22Rv1 (cell line): ENCODE data around the gene LOXL3.

ENCODE experiments used
- ZFX ChIP-seq: fragments of 450-650 bp; IDR thresholded peaks from 2 replicates; pipeline ENCODE4 v1.6.1; 2017; ENCODE audit warnings: antibody characterized with exemption, borderline replicate concordance
- TF ChIP-seq, protein P1 (sequence below): fragments of 450-650 bp; IDR thresholded peaks from 2 replicates; pipeline ENCODE4 v1.5.1; 2017; ENCODE audit warnings: mild to moderate bottlenecking

DNA sequence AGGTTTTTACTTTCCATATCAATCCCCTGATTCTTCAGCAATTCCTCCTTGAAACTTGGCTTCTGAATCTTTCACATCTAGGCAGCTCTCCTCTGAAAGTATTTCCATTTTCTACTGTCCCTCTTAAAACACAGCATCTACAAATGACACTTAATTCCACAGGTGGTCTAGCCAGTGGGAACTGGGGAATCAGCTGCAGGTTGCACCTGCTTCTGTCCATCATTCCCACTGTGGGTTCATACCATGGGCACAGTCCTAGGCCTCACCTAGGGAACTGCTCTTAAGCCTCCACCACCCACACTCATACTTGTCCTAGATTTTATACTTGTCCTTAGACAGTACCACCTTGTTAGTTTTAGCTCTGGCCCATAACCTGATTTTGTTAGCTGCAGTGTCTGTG is 2.2 kb downstream of the LOXL3 start:
- TF ChIP-seq, protein P1, sequence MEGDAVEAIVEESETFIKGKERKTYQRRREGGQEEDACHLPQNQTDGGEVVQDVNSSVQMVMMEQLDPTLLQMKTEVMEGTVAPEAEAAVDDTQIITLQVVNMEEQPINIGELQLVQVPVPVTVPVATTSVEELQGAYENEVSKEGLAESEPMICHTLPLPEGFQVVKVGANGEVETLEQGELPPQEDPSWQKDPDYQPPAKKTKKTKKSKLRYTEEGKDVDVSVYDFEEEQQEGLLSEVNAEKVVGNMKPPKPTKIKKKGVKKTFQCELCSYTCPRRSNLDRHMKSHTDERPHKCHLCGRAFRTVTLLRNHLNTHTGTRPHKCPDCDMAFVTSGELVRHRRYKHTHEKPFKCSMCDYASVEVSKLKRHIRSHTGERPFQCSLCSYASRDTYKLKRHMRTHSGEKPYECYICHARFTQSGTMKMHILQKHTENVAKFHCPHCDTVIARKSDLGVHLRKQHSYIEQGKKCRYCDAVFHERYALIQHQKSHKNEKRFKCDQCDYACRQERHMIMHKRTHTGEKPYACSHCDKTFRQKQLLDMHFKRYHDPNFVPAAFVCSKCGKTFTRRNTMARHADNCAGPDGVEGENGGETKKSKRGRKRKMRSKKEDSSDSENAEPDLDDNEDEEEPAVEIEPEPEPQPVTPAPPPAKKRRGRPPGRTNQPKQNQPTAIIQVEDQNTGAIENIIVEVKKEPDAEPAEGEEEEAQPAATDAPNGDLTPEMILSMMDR = no peak
- no peak for TF ChIP-seq ZFX
